GM21447 (cell line): ENCODE measurements around the gene ASCC1.
"Not testable (repeated sequence)": the region's sequence is repeated elsewhere in the genome, so short reads cannot be mapped to it uniquely, and the experiment has no call there.

Experiments used
- ATAC-seq: cut with Tn5 transposase; IDR thresholded peaks from one replicate; pipeline ENCODE4 v1.9.1; 2021; ENCODE audit not compliant: unreplicated experiment

Gene ASCC1

DNA sequence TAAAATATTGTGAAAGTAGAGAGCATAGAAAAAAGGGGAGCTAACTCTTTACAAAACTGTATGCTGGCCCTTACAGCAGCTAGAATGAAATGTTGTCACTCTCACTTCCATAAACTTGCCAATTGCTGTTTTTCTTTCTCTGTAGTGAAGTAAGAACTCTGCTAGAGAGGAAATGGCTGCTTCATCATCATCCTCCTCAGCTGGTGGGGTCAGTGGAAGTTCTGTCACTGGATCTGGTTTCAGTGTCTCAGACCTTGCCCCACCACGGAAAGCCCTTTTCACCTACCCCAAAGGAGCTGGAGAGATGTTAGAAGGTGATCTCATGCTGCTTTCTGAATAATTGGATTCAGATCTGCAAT is 7.6 kb upstream of the ASCC1 start:
- no peak for ATAC-seq

DNA sequence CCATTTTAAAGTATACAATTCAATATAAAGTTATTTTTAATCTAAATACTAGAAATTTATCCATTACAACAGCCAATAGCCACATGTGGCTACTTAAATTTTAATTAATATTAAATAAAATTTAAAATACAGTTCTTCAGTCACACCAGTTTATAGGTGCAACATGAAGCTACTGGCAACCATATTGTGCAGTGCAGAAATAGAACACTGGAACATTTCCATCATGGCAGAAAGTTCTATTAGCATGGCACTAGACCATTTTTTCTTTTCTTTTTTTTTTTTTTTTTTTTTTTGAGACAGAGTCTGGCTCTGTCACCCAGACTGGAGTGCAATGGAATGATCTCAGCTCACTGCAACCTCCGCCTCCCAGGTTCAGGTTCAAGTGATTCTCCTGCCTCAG is 5.2 kb upstream of the ASCC1 start:
- ATAC-seq, result no peak

DNA sequence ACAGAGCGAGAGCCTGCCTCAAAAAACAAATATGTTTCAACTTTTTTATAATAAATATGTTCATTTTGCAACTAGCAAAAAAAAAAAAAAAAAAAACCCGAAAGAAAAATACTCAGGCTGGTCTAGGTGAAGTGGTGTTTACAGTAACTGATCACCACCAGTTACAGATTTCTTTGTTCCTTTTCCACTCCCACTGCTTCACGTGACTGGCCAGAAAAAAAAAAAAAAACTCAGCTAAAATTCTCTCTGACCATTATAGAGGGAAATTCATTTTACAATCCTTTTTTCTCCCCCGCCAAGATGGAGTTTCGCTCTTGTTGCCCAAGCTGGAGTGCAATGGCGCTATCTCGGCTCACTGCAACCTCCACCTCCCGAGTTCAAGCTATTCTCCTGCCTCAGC is 4.6 kb upstream of the ASCC1 start:
- ATAC-seq, result no peak

DNA sequence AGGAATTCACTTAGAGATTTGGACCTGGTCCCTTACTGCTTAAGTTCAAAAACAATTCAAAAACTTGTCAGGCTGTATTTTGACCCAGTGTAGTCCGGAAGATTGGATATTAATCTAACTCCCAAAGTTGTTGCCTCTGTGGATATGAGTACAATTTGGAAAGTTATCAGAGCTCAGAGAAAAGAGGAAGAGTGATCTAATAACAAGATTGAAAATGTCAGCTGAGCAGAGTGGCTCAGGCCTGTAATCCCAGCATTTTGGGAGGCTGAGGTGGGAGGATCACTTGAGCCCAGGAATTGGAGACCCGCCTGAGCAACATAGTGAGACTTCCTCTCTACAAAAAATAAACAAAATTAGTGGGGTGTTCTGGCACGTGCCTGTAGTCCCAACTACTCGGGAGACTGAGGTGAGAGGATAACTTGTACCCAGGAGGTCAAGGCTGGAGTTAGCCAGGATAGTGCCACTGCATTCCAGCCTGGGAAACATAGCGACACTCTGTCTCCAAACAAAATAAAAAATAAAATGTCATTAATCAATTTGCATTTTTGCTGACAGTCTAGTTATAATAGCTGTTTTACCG is 3.2 kb upstream of the ASCC1 start:
- ATAC-seq, result no peak

DNA sequence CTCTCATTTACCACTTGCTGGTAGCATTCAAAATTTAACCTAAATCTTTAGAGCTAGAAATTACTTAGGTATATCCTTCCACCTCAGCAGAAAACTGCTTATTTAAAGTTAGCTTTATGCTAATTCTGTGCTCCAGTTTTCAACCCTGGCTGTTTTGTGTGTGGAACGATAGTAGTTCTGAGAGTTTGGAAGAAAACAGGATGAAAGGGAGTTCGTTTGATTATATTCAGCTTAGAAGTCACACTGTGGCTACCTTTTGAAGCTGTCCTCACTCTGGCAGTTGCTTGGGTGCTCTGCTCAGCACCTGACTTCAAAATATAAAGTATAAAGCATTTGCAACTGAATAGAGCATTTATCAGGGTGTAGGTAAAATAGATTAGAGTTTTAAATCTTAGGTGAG is 2.6 kb upstream of the ASCC1 start:
- ATAC-seq, result no peak

DNA sequence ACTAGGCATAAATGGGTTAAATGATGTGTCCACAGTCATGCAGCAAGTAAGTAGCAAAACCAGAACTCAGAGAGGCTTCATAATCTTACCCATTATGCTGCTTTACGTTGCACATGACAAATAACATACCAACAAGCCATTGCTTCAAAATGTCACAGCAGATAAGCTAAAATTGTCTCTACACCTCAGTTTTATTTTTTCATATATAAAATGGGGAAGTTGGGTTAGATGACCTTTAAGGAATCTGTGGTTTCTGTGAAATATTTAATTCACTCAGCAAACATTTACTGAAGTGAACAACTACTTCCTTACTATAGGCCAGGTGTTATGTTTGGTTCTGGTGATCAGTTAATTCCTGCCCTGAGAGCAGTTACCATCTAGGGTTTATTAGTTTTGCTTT is 2.2 kb upstream of the ASCC1 start:
- ATAC-seq, result no peak

DNA sequence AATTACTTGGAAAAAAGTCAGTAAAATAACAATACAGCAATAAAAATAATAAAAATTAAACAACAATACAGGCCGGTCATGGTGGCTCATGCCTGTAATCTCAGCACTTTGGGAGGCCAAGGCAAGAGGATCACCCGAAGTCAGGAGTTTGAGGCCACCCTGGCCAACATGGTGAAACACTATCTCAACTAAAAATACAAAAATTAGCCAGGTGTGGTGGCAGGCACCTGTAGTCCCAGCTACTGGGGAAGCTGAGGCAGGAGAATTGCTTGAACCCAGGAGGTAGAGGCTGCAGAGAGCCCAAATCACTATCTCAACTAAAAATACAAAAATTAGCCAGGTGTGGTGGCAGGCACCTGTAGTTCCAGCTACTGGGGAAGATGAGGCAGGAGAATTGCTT is 4.2 kb downstream of the ASCC1 start:
- ATAC-seq, result not testable (repeated sequence)

DNA sequence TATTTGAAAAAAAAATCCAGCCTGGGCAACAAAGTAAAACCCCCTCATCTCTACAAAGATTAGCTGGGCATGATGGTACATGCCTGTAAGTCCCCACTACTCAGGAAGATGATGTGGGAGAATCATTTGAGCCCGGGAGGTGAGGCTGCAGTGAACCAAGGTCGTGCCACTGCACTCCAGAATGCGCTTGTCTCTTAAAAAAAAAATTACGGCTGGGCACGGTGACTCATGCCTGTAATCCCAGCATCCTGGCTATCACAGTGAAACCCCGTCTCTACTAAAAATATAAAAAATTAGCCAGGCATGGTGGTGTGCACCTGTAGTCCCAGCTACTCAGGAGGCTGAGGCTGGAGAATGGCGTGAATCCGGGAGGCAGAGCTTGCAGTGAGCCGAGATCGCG is 4.7 kb downstream of the ASCC1 start:
- not testable (repeated sequence) for ATAC-seq

DNA sequence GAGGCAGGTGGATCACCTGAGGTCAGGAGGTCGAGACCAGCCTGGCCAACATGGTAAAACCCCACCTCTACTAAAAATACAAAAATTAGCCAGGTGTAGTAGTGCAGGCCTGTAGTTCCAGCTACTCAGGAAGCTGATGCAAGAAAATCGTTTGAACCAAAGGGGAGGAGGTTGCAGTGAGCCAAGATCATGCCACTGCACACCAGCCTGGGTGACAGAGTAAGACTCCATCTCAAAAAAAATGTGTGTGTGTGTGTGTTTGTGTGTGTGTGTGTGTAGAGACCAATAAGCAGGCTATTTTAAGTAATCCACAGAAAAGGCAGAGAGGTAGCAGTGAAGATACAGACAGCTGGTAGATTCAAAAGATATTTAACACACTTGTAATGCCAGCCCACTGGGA is 7.5 kb downstream of the ASCC1 start:
- ATAC-seq, result not testable (repeated sequence)

DNA sequence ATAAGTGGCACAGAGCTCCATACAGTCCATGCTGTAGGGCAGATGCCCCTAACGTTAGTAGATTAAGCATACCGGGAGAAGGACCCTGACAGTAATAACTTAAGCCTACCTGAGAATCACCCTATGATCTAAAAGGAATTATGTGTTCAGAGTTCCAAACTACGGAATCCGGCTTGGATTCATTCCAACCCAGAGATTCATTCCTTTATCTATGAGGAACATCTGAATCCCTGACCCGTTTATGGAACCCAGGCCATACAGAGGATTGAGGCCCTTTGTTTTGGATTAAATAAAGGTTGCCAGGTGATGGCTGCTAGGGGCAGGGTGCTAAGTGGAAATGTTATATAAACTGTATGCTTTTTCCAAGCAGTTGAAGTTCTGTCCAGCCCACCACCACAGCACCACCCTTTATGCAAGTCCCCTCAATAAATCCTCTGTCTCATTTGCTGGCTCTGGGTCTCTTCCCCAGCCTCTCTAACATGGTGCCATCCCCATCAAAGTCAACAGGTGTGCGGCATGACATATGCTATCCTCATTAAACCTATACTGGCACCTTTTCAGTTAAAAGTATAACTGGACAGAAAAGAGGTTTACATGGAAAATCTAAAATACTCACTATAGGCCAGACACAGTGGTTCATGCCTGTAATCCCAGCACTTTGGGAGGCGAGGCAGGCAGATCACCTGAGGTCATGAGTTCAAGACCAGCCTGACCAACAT is 9.4 kb downstream of the ASCC1 start:
- no peak for ATAC-seq

DNA sequence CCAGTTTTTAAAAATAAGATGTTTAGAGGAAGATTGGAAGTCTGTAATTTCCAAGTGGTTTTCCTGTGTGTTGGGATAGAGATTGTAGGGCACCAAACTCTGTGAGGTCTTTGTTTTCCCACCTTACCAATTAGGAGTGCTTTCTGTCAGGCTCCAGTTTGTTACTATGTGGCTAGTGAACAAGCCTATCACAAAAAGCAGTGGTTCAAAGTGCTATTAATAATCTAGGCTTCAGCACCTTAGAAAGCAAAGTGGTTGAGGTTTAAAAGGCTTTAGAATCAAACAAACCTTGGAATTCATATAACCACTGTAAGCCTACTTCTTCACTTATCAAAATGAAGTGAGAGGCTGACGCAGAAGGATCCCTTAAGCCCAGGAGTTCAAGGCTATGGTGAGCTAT is 11.4 kb downstream of the ASCC1 start:
- ATAC-seq, result no peak

DNA sequence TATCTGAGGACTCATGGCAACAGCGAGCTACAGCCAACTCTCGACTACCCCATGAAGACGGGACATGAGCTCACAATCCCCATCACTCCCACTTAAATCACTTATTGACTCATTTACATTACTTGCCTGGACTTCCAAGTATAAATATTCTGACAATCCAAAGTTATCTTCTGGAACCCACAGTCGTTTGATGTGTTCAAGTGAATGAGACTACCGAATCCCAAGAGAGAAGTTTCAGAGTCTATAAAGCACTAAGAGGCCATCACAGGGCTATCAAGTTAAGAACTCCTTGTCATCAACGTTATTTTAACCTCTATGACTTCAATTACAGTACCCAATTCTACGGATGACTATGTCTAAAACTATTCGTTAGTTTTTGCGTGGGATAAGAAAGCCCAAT is 11.8 kb downstream of the ASCC1 start:
- ATAC-seq, result no peak

DNA sequence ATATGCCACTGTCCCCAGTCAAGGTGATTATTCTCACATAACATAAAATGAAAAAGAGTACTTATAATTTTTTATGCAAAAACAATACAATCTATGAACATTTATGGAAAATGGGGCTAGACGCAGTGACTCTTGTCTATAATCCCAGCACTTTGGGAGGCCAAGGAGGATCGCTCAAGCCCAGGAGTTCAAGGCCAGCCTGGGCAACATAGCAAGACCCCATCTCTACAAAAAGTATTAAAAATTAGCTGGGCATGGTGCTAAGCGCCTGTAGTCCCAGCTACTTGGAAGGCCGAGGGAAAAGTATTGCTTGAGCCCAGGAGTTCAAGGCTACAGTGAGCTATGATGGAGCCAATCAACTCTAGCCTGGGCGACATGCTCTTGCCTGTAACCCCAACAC is 14.8 kb downstream of the ASCC1 start:
- ATAC-seq, result no peak

DNA sequence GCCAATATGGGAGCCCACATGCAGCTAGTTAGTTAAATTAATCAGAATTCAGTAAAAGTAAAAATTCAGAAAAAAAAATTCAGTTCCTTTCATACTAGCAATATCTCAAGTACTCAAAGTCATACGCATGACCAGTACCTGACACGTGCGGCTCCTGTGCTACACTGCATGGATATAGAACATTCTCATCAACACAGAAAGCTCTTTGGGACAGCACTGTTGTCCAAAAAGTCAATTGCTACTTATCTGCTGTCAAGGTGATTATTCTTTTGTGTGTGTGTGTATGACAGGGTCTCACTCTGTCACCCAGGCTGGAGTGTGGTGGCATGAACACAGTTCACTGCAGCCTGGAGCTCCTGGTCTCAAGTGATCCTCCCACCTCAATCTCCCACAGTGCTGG is 15.2 kb downstream of the ASCC1 start:
- ATAC-seq, result no peak

DNA sequence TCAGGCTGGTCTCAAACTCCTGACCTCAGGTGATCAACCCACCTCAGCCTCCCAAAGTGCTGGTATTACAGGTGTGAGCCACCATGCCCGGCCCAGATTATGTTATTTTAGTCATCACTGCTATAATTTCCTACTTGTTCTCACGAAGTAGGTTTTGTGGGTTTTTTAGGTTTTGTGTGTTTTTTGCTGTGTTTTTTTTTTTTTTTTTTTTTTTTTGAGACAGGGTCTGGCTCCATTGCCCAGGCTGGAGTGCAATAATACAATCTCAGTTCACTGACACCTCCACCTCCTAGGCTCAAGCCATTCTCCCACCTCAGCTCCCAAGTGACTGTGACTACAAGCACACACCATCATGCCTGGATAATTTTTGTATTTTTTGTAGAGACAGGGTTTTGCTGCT is 21.1 kb downstream of the ASCC1 start:
- no peak for ATAC-seq

DNA sequence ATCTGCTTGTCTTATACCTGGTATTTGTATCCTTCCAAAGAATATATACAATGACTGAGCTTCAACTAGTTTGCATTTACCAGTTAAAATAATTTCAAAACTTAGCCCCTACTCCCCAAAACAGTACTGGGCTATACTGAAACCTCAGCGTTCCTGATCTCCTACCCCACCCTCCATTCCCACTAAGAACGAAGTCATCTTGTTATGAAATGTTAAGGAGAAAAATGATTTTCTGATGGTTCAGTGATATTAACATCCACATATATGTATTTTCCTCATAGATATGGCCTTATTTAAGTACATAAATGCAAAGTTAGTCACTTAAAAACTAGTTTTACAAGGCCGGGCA is 29.1 kb downstream of the ASCC1 start:
- no peak for ATAC-seq

DNA sequence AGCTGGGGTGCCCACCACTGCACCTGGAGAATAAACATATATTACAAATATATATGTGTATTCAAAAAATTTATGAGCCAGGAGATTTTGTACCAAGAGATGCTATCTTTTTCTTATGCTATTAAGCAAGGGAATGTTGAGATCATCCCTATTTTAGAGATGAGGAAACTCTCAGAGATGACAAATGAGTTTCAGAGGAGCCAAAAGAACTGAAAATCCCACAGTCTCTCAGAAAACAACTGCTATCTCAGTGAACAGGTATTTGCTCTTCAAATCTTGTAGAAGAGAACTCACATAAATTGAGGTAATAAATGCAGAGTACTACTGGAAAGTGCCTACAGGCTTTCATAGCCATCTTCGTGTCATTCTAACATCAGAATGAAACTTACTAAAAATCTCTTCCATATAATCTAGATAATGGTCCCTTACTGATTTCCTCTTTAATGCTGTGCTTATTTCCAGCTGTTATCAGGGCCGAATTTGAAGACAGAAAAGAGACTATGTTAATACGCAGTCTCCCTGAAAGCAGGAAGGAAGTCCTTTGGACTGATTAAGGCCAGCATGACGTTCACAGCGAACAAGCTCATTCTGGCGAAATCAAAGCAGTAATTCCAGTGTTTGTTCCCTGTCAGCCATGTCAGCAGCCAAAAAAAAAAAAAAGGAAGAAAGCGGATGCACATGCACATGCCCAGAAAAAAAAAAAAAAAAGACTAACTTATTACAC is 29.7 kb downstream of the ASCC1 start:
- no peak for ATAC-seq

DNA sequence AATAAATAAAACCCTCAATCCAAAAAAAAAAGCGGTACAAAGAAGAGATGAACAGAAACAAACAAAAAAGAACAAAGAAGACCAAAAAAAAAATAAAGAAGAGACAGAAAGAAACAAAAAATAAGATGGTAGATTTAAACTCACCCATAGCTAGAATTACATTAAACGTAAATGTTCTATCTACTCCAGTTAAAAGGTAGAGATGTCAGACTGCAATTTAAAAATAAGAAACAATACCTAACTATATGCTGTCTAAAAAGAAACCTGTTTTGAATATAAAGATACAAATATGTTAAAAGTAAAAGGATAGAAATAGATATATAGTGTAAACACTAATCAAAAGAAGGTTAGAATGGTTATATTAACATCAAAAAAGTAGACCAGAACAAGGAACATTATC is 31.9 kb downstream of the ASCC1 start:
- no peak for ATAC-seq

DNA sequence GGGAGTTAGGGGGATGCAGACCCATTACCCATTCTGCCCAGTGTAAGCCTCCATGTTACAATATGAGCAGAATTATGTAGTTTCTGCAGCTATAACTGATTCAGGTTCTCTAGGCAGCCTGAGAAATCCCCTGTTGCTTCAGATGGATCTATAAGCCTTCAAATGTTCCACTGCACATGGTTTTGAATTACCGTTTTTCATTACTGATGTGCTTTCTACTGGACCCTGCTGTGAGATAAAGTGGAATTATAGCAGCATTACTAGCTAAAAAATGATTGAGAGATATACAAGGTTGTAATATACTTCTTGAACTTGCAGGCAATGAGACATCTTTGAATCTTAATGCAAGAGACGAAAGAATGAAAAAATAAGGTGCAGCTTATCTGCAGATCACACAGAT is 38.6 kb downstream of the ASCC1 start:
- no peak for ATAC-seq

DNA sequence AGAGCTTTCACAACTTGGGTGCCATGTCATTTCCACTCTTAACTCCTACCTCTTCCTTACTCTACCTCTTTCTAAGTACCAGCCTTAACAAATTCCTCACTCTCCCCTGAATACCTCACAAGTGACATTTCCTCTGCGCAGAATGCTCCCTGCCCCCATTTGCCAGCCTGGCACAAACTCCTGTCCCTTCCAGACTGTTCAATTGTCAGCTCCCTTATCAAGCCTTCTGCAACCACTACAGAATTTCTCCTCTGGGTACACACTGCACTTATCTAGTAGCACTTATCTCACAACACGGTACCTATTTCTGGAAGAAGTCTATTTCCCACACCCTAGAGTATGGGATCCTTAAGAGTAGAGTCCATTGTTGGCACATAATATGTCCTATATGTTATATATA is 39.4 kb downstream of the ASCC1 start:
- no peak for ATAC-seq

DNA sequence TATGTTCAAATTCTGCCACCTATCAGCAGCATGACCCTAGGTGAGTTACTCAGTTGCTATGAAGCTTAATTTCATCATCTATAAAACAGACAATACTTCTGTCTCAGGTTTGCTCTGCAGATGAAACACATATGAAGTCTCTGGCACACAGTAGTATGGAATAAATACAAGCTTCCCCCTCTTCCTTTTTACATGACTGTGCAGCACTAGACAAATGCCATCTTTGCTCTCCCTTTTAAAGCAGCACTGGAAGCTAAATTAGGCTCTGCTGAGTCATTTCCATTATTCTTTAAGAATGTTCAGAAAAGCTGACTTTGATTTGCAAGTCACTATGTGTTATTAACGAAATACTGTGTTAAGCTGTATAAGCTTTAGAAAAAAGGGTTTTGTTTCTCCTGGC is 40.9 kb downstream of the ASCC1 start:
- ATAC-seq, result no peak

DNA sequence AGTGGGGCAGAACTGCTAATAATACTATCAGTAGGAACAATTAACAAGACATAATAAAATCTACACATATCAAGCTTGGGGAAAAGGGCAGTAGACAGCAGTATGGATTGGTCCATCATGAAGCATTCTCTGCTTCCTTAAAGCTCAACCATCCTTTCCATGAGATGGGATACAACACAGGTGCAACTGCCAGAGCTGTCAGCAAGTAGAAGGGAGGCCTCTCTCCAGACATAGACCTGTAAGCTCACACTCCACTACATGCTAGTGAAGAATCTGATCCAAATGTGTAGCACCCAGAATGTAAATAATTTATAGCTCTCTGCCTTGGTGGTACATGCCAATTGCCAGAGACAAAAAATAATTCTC is 41.8 kb downstream of the ASCC1 start:
- ATAC-seq, result peak; percentile 7
